Fibroblast of lung (primary cell): ENCODE data around the gene MYLK.

Source experiments
- CTCF ChIP-seq, 2 donors: IDR thresholded peaks in 1 of 2; conservative IDR thresholded peaks in 1 of 2; 1 replicate in 1 of 2; 2 replicates in 1 of 2; pipeline ENCODE4 v1.5.1; 2011 to 2012; ENCODE audit warnings: low read length in 2 of 2, control low read depth in 1 of 2, inconsistent platforms in 1 of 2, low read depth in 1 of 2, mild to moderate bottlenecking in 1 of 2
- EZH2 ChIP-seq: IDR thresholded peaks from 2 replicates; pipeline ENCODE4 v1.5.1; 2012; ENCODE audit warnings: low read length, control low read depth, mild to moderate bottlenecking; ENCODE audit errors: missing control alignments

GRCh38 chr3:123648696-123649405, 235.3 kb downstream of the MYLK start:
- no peak for TF ChIP-seq CTCF (conservative IDR thresholded peaks at IDR 0.05 in 1 of 2, IDR thresholded peaks at IDR 0.05 in 1 of 2; ENCODE audit: low read depth in 1 of 2, low read length in 2 of 2)
- TF ChIP-seq EZH2 = no peak
